Activated CD4-positive, alpha-beta T cell treated with anti-CD3 and anti-CD28 coated beads, Interleukin-2, amount 50 U/mL, for 4 hours (primary cell): ENCODE measurements around the gene OPHN1.

Source experiments
- DNase-seq, 2 experiments: peaks; one replicate each; pipeline ENCODE4 v3.0.0-alpha.2; 2020

Gene OPHN1

DNA sequence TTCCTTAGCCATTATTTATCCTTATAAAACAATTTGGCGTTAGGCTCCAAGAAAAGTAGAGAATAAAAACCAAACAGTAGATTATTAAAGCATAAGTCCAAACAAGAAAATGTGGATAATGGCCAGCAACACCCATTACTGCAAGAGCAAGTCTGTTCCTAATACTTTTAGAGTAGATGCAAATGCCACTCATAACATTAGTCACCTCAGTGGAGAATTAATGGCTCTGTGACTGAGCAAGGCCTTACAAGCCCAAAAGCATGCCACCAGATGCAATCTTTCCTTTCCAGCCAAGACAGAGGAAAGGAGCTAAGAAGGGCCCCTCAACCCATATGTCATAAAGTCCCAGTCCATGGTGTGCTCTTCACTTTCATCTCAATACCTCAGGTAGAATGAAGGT, 373.8 kb downstream of the OPHN1 start:
- no peak for DNase-seq

DNA sequence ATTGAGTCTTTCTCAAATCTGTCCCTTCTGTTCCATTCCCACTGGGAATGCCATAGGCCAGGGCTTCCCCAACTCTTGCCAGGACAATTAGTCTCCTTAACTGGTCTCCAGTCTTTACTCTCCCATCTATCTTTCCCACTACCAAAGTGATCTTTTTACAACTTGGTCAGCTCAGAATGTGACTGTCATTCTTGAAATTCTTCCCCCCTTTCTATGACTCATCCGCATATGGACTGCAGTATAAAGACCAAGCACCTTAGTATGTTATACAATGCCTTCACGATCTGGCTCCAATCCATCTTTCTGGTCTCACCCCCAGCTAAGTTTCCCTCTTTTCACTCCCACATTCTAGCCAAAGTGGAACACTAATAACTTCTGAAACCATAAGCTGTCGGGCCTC, 383.8 kb downstream of the OPHN1 start:
- no peak for DNase-seq

DNA sequence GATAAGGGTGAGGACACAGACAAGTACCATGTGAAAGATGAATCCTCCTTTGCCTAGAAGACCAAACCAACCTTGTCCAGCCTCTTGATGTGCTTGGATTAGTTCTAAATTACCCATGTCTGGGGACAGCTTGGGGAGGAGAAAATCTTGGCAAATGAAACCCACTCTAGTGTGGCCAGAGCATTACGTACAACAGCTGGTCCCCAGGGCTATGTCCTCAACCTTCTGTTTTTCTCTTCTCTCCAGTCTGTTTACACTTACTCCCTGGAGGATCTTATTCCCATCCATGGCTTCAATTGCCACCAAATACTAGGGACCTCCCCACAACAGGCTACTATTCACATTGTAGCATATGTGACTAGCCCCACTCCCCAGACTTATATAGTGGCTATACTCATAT, 384.5 kb downstream of the OPHN1 start:
- no peak for DNase-seq

- no peak for DNase-seq
Measured at GRCh38 chrX:68045008-68045577, 388.2 kb downstream of the OPHN1 start.

GRCh38 chrX:68043713-68044438, 389.4 kb downstream of the OPHN1 start:
- DNase-seq = no peak

GRCh38 chrX:68041110-68041509, 392.2 kb downstream of the OPHN1 start:
- DNase-seq = no peak

DNA sequence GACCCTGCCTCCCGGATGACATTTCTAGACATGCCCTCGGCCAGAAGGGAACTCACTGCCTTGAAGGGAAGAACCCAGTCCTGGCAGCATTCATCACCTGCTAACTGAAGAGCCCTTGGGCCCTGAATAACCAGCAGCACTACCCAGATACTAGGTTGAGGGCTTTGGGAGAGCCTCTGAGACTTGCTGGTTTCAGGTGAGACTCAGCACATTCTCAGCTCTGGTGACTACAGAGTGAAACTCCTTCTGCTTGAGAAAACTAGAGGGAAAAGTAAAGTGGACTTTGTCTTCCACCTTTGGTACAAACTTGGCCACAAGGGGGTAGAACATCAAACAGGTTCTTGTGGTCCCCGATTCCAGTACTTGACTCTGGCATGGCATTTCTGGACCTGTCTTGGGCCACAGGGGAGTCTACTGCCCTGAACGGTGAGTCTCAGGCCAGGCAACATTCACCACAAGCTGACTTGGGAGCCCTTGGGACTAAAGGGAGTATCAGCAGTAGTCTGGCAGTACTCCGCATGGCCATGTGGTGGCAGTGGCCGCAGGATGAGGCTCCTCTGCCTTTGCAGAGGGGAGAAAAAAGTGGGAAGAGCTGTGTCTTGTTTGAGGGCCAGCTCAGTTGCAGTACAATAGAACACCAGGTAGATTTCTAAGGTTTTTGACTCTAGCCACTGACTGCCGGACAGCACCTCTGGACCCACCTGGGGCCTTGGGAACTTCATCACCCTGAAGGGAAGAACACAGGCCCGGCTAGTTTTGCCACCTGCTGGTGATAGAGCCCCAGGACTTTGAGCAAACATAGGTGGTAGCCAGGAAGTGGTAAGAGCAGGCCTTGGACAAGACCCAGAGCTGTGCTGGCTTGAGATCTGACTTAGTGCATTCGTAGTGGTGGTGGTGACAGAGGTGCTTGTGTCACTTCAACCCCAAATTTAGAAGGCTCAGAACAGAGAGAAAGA, 414.8 kb downstream of the OPHN1 start:
- DNase-seq = no peak

- no peak for DNase-seq
Measured at GRCh38 chrX:67998540-67998939, 434.8 kb downstream of the OPHN1 start.
